ENCODE measurements around the gene ANXA7.

Gene ANXA7

GRCh38 chr10:73432646-73433537 is 19.0 kb upstream of the ANXA7 start:
- H3K27me3 ChIP-seq (ENCODE audit: control insufficient read depth, insufficient read depth, low read length), result no peaks in the 10 kb centered on the region
- H3K4me2 ChIP-seq (ENCODE audit: low read length), result no peak overlapping the region
- H3K36me3 ChIP-seq (ENCODE audit: insufficient read depth, low read length), result peaks cover 37% of the 10 kb centered on the region
- H3K4me3 ChIP-seq (ENCODE audit: low read length), result no peak overlapping the region
- no peak overlapping the region for H3K9ac ChIP-seq (ENCODE audit: low read depth, low read length)
- no peaks in the 10 kb centered on the region for H3K9me3 ChIP-seq (replicated peaks; ENCODE audit: low read length)
- peaks cover under 1% of the 10 kb centered on the region for H3K4me1 ChIP-seq (ENCODE audit: control insufficient read depth, insufficient read depth, low read length)

GRCh38 chr10:73426318-73426717 is 12.5 kb upstream of the ANXA7 start:
- Histone ChIP-seq H3K9me3 (replicated peaks; ENCODE audit: low read length) (no peaks in the 10 kb centered on the region), H3K36me3 (ENCODE audit: insufficient read depth, low read length) (peaks cover 64% of the 10 kb centered on the region), H3K4me3 (ENCODE audit: low read length) (no peak overlapping the region), H3K4me1 (ENCODE audit: control insufficient read depth, insufficient read depth, low read length) (no peaks in the 10 kb centered on the region), H3K27me3 (ENCODE audit: control insufficient read depth, insufficient read depth, low read length) (no peaks in the 10 kb centered on the region), H3K9ac (ENCODE audit: low read depth, low read length) (no peak overlapping the region), H3K4me2 (ENCODE audit: low read length) (no peak overlapping the region)

GRCh38 chr10:73424478-73424877 is 10.6 kb upstream of the ANXA7 start:
- Histone ChIP-seq H3K9me3 (replicated peaks; ENCODE audit: low read length) (no peaks in the 10 kb centered on the region), H3K4me1 (ENCODE audit: control insufficient read depth, insufficient read depth, low read length) (peaks cover 2% of the 10 kb centered on the region), H3K27me3 (ENCODE audit: control insufficient read depth, insufficient read depth, low read length) (no peaks in the 10 kb centered on the region), H3K36me3 (ENCODE audit: insufficient read depth, low read length) (peaks cover 56% of the 10 kb centered on the region), H3K9ac (ENCODE audit: low read depth, low read length) (no peak overlapping the region), H3K4me3 (ENCODE audit: low read length) (no peak overlapping the region), H3K4me2 (ENCODE audit: low read length) (no peak overlapping the region)

- Histone ChIP-seq H3K36me3 (ENCODE audit: insufficient read depth, low read length) (peaks cover 54% of the 10 kb centered on the region), H3K27me3 (ENCODE audit: control insufficient read depth, insufficient read depth, low read length) (no peaks in the 10 kb centered on the region), H3K9ac (ENCODE audit: low read depth, low read length) (no peak overlapping the region), H3K4me2 (ENCODE audit: low read length) (no peak overlapping the region), H3K4me3 (ENCODE audit: low read length) (no peak overlapping the region), H3K9me3 (replicated peaks; ENCODE audit: low read length) (no peaks in the 10 kb centered on the region), H3K4me1 (ENCODE audit: control insufficient read depth, insufficient read depth, low read length) (peaks cover 3% of the 10 kb centered on the region)
Measured at GRCh38 chr10:73423309-73423708, 9.5 kb upstream of the ANXA7 start.

GRCh38 chr10:73416571-73416970 is 2.7 kb upstream of the ANXA7 start:
- no peak overlapping the region for H3K9ac ChIP-seq (ENCODE audit: low read depth, low read length)
- no peaks in the 10 kb centered on the region for H3K9me3 ChIP-seq (replicated peaks; ENCODE audit: low read length)
- no peak overlapping the region for H3K4me2 ChIP-seq (ENCODE audit: low read length)
- H3K4me1 ChIP-seq (ENCODE audit: control insufficient read depth, insufficient read depth, low read length), result peaks cover 10% of the 10 kb centered on the region
- no peaks in the 10 kb centered on the region for H3K36me3 ChIP-seq (ENCODE audit: insufficient read depth, low read length)
- no peak overlapping the region for H3K4me3 ChIP-seq (ENCODE audit: low read length)
- H3K27me3 ChIP-seq (ENCODE audit: control insufficient read depth, insufficient read depth, low read length), result no peaks in the 10 kb centered on the region

- Histone ChIP-seq H3K27me3 (ENCODE audit: control insufficient read depth, insufficient read depth, low read length) (no peaks in the 10 kb centered on the region), H3K9ac (ENCODE audit: low read depth, low read length) (peak overlapping the region; percentile 94), H3K4me2 (ENCODE audit: low read length) (peak overlapping the region; percentile 87), H3K36me3 (ENCODE audit: insufficient read depth, low read length) (no peaks in the 10 kb centered on the region), H3K4me1 (ENCODE audit: control insufficient read depth, insufficient read depth, low read length) (peaks cover 7% of the 10 kb centered on the region), H3K9me3 (replicated peaks; ENCODE audit: low read length) (no peaks in the 10 kb centered on the region), H3K4me3 (ENCODE audit: low read length) (peak overlapping the region; percentile 91)
Measured at GRCh38 chr10:73414230-73414945, 530 bp upstream of the ANXA7 start.

GRCh38 chr10:73413108-73413527 is 740 bp downstream of the ANXA7 start:
- no peaks in the 10 kb centered on the region for H3K36me3 ChIP-seq (ENCODE audit: insufficient read depth, low read length)
- no peaks in the 10 kb centered on the region for H3K27me3 ChIP-seq (ENCODE audit: control insufficient read depth, insufficient read depth, low read length)
- no peaks in the 10 kb centered on the region for H3K9me3 ChIP-seq (replicated peaks; ENCODE audit: low read length)
- H3K4me3 ChIP-seq (ENCODE audit: low read length), result peak overlapping the region; percentile 91
- peaks cover 16% of the 10 kb centered on the region for H3K4me1 ChIP-seq (ENCODE audit: control insufficient read depth, insufficient read depth, low read length)
- peak overlapping the region; percentile 87 for H3K4me2 ChIP-seq (ENCODE audit: low read length)
- peak overlapping the region; percentile 94 for H3K9ac ChIP-seq (ENCODE audit: low read depth, low read length)

GRCh38 chr10:73410897-73411296 is 3.0 kb downstream of the ANXA7 start:
- H3K4me1 ChIP-seq (ENCODE audit: control insufficient read depth, insufficient read depth, low read length), result peaks cover 18% of the 10 kb centered on the region
- no peak overlapping the region for H3K4me2 ChIP-seq (ENCODE audit: low read length)
- no peak overlapping the region for H3K4me3 ChIP-seq (ENCODE audit: low read length)
- H3K27me3 ChIP-seq (ENCODE audit: control insufficient read depth, insufficient read depth, low read length), result no peaks in the 10 kb centered on the region
- H3K9ac ChIP-seq (ENCODE audit: low read depth, low read length), result no peak overlapping the region
- peaks cover 12% of the 10 kb centered on the region for H3K36me3 ChIP-seq (ENCODE audit: insufficient read depth, low read length)
- no peaks in the 10 kb centered on the region for H3K9me3 ChIP-seq (replicated peaks; ENCODE audit: low read length)

GRCh38 chr10:73408978-73409521 is 4.8 kb downstream of the ANXA7 start:
- Histone ChIP-seq H3K36me3 (ENCODE audit: insufficient read depth, low read length) (peaks cover 12% of the 10 kb centered on the region), H3K4me1 (ENCODE audit: control insufficient read depth, insufficient read depth, low read length) (peaks cover 18% of the 10 kb centered on the region), H3K27me3 (ENCODE audit: control insufficient read depth, insufficient read depth, low read length) (no peaks in the 10 kb centered on the region), H3K4me2 (ENCODE audit: low read length) (no peak overlapping the region), H3K9ac (ENCODE audit: low read depth, low read length) (no peak overlapping the region), H3K9me3 (replicated peaks; ENCODE audit: low read length) (no peaks in the 10 kb centered on the region), H3K4me3 (ENCODE audit: low read length) (no peak overlapping the region)

GRCh38 chr10:73408061-73408460 is 5.8 kb downstream of the ANXA7 start:
- Histone ChIP-seq H3K36me3 (ENCODE audit: insufficient read depth, low read length) (peaks cover 12% of the 10 kb centered on the region), H3K27me3 (ENCODE audit: control insufficient read depth, insufficient read depth, low read length) (no peaks in the 10 kb centered on the region), H3K4me3 (ENCODE audit: low read length) (no peak overlapping the region), H3K9ac (ENCODE audit: low read depth, low read length) (no peak overlapping the region), H3K9me3 (replicated peaks; ENCODE audit: low read length) (no peaks in the 10 kb centered on the region), H3K4me2 (ENCODE audit: low read length) (no peak overlapping the region), H3K4me1 (ENCODE audit: control insufficient read depth, insufficient read depth, low read length) (peaks cover 18% of the 10 kb centered on the region)

GRCh38 chr10:73407495-73407894 is 6.4 kb downstream of the ANXA7 start:
- H3K36me3 ChIP-seq (ENCODE audit: insufficient read depth, low read length), result peaks cover 12% of the 10 kb centered on the region
- no peak overlapping the region for H3K9ac ChIP-seq (ENCODE audit: low read depth, low read length)
- no peak overlapping the region for H3K4me2 ChIP-seq (ENCODE audit: low read length)
- no peak overlapping the region for H3K4me3 ChIP-seq (ENCODE audit: low read length)
- H3K27me3 ChIP-seq (ENCODE audit: control insufficient read depth, insufficient read depth, low read length), result no peaks in the 10 kb centered on the region
- peaks cover 18% of the 10 kb centered on the region for H3K4me1 ChIP-seq (ENCODE audit: control insufficient read depth, insufficient read depth, low read length)
- H3K9me3 ChIP-seq (replicated peaks; ENCODE audit: low read length), result no peaks in the 10 kb centered on the region
